BE2C (cell line): ENCODE measurements around the gene ARHGAP35.

ENCODE experiments used
- DNase-seq: peaks from one replicate; pipeline ENCODE4 v3.0.0-alpha.2; 2020
- H3K27me3 ChIP-seq: fragments of 250-450 bp; sonication (Bioruptor Pico); 2 replicates; pipeline ENCODE4 v1.5.1; 2020; ENCODE audit warnings: mild to moderate bottlenecking
- H3K36me3 ChIP-seq: fragments of 250-450 bp; sonication (Bioruptor Pico); 2 replicates; pipeline ENCODE4 v1.5.1; 2020; ENCODE audit warnings: mild to moderate bottlenecking
- H3K4me1 ChIP-seq: fragments of 250-450 bp; sonication (Bioruptor Pico); 2 replicates; pipeline ENCODE4 v1.5.1; 2020
- H3K4me3 ChIP-seq: 2 replicates; pipeline ENCODE4 v1.5.1; 2011; ENCODE audit warnings: low read depth, low read length
- H3K9me3 ChIP-seq: fragments of 250-450 bp; sonication (Bioruptor Pico); 2 replicates; pipeline ENCODE4 v1.5.1; 2020
- CTCF ChIP-seq: IDR thresholded peaks from 2 replicates; pipeline ENCODE4 v1.5.1; 2012; ENCODE audit warnings: mild to moderate bottlenecking, low read depth, low read length

ARHGAP35 gene

GRCh38 chr19:46841458-46842083, 19.2 kb upstream of the ARHGAP35 start:
- H3K27me3 ChIP-seq, result no peaks in the 10 kb centered on the region
- no peak overlapping the region for H3K4me3 ChIP-seq
- peaks cover 9% of the 10 kb centered on the region for H3K4me1 ChIP-seq
- DNase-seq, result peak; percentile 61
- H3K36me3 ChIP-seq, result peaks cover 20% of the 10 kb centered on the region
- H3K9me3 ChIP-seq, result no peaks in the 10 kb centered on the region
- no peak for TF ChIP-seq CTCF

DNA sequence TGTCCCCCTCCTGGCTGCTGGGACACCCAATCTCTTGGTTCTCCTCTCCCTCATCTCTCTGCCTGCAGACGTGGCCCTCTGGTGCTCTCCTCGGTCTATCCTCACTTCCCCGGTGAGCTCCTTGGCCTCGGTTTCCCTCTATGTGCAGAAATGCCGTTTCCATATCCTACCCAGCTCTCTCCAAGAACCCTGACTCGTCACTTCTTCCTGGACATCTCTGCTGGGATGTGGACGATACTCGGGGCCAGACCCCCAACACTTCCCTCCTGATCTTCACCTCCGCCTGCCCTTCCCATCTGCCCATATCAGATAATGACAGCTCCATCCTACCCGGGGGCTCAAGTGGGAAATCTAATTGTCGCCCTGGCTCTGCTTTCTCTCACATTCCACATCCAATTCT, 18.0 kb upstream of the ARHGAP35 start:
- no peaks in the 10 kb centered on the region for H3K27me3 ChIP-seq
- no peaks in the 10 kb centered on the region for H3K9me3 ChIP-seq
- no peak for DNase-seq
- no peak overlapping the region for H3K4me3 ChIP-seq
- peaks cover 9% of the 10 kb centered on the region for H3K4me1 ChIP-seq
- peaks cover 19% of the 10 kb centered on the region for H3K36me3 ChIP-seq
- TF ChIP-seq CTCF, result no peak

- DNase-seq, result no peak
- Histone ChIP-seq H3K27me3 (no peaks in the 10 kb centered on the region), H3K9me3 (no peaks in the 10 kb centered on the region), H3K4me1 (peaks cover 9% of the 10 kb centered on the region), H3K36me3 (peaks cover 11% of the 10 kb centered on the region), H3K4me3 (no peak overlapping the region)
- no peak for TF ChIP-seq CTCF
Observed at GRCh38 chr19:46844067-46844489, 16.7 kb upstream of the ARHGAP35 start.

DNA sequence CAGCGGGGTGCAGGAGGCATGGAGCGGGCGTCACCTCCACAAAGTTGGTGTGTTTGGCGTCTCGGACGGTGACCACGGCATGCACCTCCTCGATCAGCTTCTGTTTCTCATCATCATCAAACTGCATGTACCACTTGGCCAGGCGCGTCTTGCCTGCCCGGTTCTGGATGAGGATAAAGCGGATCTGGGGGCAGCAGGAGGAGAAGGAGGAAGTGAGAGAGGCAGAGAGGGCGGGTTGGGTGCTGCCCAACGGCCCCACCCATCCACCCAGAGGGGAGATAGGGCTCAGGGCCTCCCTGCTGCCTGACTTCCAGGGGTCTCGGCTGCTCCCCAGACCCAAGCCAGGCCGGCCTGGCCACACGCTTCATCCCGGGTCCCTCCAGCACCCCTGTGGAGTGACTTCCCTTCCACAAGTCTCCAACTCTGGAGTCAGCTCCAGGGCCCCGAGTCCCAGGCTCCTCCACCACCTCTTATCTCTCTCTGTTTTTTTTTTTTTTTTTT, 14.8 kb upstream of the ARHGAP35 start:
- Histone ChIP-seq H3K4me1 (peaks cover 2% of the 10 kb centered on the region; the same call in 1 of the 2 replicates), H3K9me3 (no peaks in the 10 kb centered on the region), H3K27me3 (no peaks in the 10 kb centered on the region), H3K4me3 (no peak overlapping the region), H3K36me3 (peaks cover 11% of the 10 kb centered on the region)
- TF ChIP-seq CTCF, result no peak
- DNase-seq, result no peak

DNA sequence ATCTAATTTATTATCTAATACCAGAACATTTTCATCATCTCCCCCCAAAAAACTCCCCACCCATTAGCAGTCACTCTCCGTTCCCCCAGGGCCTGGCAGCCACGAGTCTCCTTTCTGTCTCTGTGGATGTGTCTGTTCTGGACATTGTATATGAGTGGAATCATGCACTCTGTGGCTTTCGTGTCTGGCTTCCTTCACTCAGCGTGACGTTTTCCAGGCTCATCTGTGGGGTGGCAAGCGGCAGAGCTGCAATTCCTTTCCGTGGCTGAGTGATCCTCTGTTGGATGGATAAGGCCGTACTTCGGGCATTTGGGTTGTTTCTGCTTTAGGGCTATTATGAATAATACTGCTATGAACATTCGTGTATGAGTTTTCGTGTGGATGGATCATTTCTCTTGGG, 13.3 kb upstream of the ARHGAP35 start:
- no peak for TF ChIP-seq CTCF
- peak; percentile 39 for DNase-seq
- H3K9me3 ChIP-seq, result no peaks in the 10 kb centered on the region

DNA sequence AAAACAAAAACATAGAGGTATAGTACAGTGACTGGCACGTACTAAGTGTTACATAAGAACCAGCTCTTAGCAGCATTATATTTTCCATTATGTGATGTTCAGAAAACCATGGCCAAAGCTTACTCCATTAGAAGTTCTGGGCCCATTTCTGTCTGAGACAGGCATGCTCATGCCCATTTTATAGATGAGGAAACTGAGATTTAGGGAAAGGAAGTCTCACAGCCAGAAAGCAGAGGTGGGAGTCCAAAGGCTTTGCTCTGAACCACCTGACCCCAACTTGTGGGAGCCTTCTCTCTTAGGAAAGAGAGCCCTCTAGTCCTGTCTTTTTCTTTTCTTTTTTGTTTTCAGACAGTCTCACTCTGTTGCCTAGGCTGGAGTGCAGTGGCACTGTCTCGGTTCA, 12.4 kb upstream of the ARHGAP35 start:
- H3K4me1 ChIP-seq, result no peaks in the 10 kb centered on the region
- no peak overlapping the region for H3K4me3 ChIP-seq
- no peak for DNase-seq
- no peaks in the 10 kb centered on the region for H3K9me3 ChIP-seq
- TF ChIP-seq CTCF, result no peak
- no peaks in the 10 kb centered on the region; the same call in 1 of the 2 replicates for H3K36me3 ChIP-seq
- no peaks in the 10 kb centered on the region for H3K27me3 ChIP-seq

More for the DNA sequence above, 13.3 kb upstream of the ARHGAP35 start:
- H3K4me1 ChIP-seq, result no peaks in the 10 kb centered on the region
- peaks cover 7% of the 10 kb centered on the region for H3K36me3 ChIP-seq
- no peak overlapping the region for H3K4me3 ChIP-seq
- H3K27me3 ChIP-seq, result no peaks in the 10 kb centered on the region
